Mononuclear cell (primary cell): ENCODE measurements around the gene MXRA7. TPM values are rescaled to one million over a fixed set of nuclear protein-coding genes. Genes with fewer than 3 reads are reported as not detected.
"Not testable (repeated sequence)": the region's sequence is repeated elsewhere in the genome, so short reads cannot be mapped to it uniquely, and the experiment has no call there.

Experiments
- H3K27me3 ChIP-seq: 2 replicates; pipeline ENCODE4 v1.6.0; 2011; ENCODE audit warnings: low read length, control low read depth; ENCODE audit not compliant: insufficient read depth
- H3K4me1 ChIP-seq: 2 replicates; pipeline ENCODE4 v1.5.1; 2011; ENCODE audit warnings: mild to moderate bottlenecking, low read length, control low read depth; ENCODE audit not compliant: insufficient read depth
- H3K4me3 ChIP-seq: 2 replicates; pipeline ENCODE4 v1.5.1; 2011; ENCODE audit warnings: mild to moderate bottlenecking, low read length, moderate library complexity
- H3K9me3 ChIP-seq: 2 replicates; pipeline ENCODE4 v1.5.1; 2011; ENCODE audit warnings: low read depth, mild to moderate bottlenecking, control low read depth, low read length
- total RNA-seq: library from RNA; depleted of rRNA; stranded (reverse); fragments of >200 nt; gene quantifications from one replicate; pipeline ENCODE4 v1.2.3, GENCODE V29; 2012

Gene MXRA7
- total RNA-seq, 1 donor: 10.3 TPM

DNA sequence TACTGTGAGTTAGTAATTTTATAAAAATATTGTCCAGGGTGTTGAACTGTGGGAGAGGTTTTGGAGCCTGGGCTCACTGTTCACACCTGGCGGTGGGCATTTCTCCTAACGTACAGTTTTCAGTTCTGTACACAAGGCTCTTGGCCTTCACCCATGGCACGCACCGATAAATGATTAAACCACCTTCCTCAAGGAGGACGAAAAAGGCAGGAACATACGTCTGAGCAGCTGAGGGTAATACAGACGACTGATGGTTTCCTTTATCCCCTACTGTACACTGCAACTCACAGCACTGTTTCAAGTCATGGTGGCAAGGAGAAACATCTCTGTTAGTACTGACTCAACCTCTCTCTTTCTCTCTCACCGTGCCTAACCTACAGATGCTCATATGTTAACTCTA is 65.8 kb downstream of the MXRA7 start:
- Histone ChIP-seq H3K4me1 (peaks cover 7% of the 10 kb centered on the region), H3K27me3 (peaks cover 3% of the 10 kb centered on the region), H3K9me3 (no peaks in the 10 kb centered on the region), H3K4me3 (no peak overlapping the region)

DNA sequence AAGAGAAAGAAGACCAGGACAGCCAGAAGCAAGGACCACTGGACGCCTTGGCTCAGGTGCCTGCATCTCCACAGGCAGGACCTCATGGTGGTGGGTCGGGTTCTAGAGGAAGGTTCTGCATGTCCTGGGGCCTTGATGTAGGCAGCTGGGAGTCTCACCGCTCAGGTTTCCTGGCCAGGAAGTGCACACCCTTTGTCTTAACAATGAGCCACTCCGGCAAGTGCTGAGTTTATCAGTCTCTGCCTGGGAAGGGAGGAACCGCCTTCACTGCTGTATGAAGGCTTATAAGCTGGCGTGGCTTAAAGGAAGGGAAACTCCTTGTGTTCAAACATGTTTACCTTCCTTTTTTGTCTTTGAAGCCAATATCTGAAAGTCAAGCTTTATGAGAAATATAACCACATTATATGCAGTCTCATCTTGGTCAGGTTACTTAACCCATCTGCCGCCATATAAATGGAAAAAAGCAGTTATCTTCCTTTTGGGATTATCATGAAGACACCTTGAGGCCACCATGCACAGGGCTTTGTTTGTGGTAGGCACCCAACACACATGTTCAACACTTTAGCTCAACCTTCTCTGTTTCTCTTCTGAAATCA is 67.1 kb downstream of the MXRA7 start, which contains the start of gene ST6GALNAC1:
TSS of gene ST6GALNAC1 (minus strand) at position 205 of the 596 bp plus-strand sequence. CDS start at position 86, 119 bp downstream.
- Histone ChIP-seq H3K4me3 (no peak within 1 kb of the TSS), H3K4me1 (peaks cover 7% of the 10 kb centered on the region)

DNA sequence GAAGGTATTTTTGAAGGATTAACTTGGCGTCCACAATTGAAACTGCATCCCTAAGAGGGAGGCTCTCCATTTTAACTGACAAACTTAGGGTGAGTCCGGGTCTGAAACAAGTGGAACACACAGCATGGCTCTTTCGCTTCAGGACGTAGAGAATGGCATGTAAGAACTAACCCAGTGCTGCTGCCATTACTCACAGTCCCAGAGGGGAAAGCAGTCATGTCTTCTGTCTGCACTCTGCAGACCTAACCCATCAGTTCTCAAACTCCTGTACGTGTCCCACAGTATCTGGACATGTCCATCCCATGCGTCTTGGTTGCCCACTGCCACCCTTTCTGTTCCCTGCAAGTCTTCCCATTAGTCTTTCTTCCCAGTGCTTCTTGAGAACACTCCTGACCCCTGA is 67.8 kb downstream of the MXRA7 start:
- Histone ChIP-seq H3K4me3 (no peak overlapping the region), H3K4me1 (peaks cover 7% of the 10 kb centered on the region), H3K27me3 (peaks cover 3% of the 10 kb centered on the region), H3K9me3 (no peaks in the 10 kb centered on the region)

More for the DNA sequence above, 67.1 kb downstream of the MXRA7 start, which contains the start of gene ST6GALNAC1:
- H3K27me3 ChIP-seq: peaks cover 3% of the 10 kb centered on the region
- no peaks in the 10 kb centered on the region for H3K9me3 ChIP-seq

DNA sequence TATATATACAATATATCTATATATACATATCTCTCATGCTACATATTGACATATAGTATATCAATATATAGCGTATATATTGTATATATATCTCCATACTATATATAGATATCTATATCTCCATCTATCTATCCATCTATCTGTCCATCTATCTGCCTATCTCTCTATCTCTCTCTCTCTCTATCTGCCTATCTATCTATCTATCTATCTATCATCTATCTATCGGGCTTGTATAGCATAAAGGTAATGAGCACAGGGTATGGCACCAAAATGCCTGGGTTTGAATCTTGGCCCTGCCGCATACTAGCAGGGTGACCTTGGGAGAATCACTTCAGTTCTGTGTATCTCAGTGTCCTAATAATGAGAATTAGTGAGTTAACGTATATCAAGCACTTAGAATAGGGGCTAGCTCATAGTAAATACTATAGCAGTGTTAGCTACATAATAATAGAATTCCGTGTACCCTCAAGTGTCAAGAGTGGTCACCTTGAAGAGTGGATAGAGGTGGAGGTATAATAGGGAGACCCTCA is 68.7 kb downstream of the MXRA7 start:
- H3K4me1 ChIP-seq: peaks cover 7% of the 10 kb centered on the region
- H3K4me3 ChIP-seq: no peak overlapping the region
- H3K27me3 ChIP-seq: peaks cover 3% of the 10 kb centered on the region
- no peaks in the 10 kb centered on the region for H3K9me3 ChIP-seq

DNA sequence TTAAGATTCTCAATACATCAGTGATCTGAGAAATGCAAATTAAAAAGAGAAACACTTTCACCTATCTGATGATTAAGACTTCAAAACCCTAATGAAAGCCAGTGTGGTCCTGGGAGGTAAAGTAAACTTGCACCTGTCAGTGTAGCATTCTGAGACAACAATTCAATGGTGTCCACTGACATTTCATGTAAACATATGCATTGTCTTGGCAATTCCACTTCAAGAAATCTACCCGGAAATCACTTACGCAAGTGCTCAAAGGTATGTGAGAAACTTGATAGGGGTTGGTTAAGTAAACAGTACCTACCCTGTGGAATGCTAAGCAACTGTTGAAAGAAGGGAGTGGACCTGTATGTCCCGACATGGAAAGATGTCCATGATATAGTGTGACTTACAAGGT is 69.3 kb downstream of the MXRA7 start:
- H3K9me3 ChIP-seq: no peaks in the 10 kb centered on the region
- peaks cover 1% of the 10 kb centered on the region for H3K27me3 ChIP-seq
- no peak overlapping the region for H3K4me3 ChIP-seq
- H3K4me1 ChIP-seq: peaks cover 7% of the 10 kb centered on the region

DNA sequence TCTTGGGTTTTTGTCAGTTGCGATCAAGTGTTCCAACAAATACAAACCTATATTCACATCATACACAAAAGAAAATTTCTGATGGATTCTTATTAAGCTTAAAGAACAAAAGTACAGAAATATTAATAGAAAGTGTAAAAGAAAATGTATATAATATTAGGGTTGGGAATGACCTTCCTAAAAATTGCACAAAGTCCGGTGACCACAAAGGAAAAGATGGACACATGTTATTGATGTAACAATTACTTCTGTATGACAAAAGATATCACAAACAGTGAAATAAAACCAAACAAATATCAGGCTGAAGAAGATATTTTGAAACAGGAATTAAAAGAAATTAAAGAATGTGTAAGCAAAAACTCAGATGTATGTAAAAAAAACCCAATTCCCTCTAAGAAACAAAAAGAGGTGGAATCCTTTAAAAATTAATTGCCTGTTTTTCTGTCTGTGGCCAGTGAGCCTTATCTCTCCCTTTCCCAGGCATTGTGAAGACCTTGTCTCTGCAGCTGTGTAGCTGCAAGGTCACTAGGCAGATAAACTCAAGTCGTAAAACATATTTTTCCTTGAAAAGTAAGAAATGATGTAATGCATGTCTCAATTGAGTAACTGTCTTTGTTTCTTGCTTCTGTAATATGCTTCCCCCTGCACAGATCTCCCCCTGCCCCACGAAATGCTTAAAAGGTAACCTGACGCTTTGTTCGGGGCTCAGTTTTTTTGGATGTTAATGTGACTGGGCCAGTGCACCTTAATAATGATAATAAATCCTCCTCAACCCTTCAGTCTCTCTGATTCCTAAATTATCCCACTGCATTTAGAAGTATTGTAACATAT is 70.0 kb downstream of the MXRA7 start:
- Histone ChIP-seq H3K9me3 (no peaks in the 10 kb centered on the region), H3K4me1 (peaks cover 7% of the 10 kb centered on the region), H3K27me3 (no peaks in the 10 kb centered on the region), H3K4me3 (no peak overlapping the region)

DNA sequence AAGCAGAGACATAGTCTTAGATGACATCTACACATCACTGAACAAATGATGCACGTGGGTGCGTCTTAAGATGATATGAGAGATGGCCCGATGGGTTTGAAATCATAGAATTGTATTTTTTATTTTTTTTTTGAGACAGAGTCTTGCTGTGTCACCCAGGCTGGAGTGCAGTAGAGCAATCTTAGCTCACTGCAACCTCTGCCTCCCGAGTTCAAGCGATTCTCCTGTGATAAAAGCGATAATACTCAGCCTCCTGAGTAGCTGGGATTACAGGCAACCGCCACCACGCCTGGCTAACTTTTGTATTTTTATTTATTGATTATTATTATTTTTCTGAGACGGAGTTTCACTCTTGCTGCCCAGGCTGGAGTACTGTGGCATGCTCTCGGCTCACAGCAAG is 72.5 kb downstream of the MXRA7 start:
- Histone ChIP-seq H3K4me1 (peaks cover 4% of the 10 kb centered on the region), H3K27me3 (no peaks in the 10 kb centered on the region), H3K9me3 (no peaks in the 10 kb centered on the region), H3K4me3 (no peak overlapping the region)

DNA sequence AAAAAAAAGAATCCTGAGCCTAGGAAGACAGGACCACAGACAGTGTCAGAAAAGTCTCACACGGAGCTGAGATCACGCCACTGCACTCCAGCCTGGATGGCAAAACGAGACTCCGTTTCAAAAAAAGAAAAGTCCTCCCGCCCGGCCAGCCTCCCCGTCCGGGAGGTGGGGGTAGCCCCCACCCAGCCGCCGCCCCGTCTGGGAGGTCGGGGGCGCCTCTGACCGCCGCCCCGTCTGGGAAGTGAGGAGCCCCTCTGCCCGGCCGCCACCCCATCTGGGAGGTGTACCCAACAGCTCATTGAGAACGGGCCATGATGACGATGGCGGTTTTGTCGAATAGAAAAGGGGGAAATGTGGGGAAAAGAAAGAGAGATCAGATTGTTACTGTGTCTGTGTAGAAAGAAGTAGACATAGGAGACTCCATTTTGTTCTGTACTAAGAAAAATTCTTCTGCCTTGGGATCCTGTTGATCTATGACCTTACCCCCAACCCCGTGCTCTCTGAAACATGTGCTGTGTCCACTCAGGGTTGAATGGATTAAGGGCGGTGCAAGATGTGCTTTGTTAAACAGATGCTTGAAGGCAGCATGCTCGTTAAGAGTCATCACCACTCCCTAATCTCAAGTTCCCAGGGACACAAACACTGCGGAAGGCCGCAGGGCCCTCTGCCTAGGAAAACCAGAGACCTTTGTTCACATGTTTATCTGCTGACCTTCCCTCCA is 74.1 kb downstream of the MXRA7 start:
- not testable (repeated sequence) for H3K4me3 ChIP-seq

DNA sequence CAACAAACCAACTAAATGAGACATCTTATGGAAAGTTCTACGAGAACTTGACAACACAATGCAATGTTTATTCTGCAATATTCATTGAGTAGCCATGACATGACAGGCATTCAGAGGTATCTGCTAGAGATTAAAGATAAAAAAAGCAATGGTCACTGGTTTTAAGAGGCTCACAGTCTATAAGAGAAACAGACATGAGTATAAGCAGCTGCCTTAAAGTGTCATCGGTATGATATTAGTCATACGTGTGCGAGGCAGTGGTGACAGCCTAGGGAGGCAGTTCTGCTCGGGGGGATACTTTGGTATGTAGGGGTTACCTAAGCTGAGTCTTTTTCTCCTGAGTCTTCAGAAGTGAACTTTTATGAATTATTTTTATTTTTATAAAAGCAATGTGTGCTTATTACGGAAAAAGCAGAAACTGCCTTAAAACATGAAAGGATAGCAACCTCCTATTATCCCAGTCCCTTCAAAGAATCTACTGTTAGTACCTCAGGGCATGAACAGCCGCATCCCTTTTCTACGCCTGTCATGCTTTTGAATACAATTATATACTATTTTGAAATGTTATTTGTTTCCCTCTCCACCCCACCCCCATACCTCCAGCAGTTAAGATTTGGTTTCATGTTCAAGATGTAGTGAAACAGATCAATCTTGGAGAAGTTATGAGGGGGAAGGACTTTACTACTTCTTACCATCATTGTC is 75.0 kb downstream of the MXRA7 start:
- Histone ChIP-seq H3K4me1 (no peaks in the 10 kb centered on the region), H3K27me3 (no peaks in the 10 kb centered on the region), H3K4me3 (no peak overlapping the region), H3K9me3 (no peaks in the 10 kb centered on the region)

More for the DNA sequence above, 74.1 kb downstream of the MXRA7 start:
- H3K4me1 ChIP-seq, H3K9me3 ChIP-seq, H3K27me3 ChIP-seq: not testable (repeated sequence)

DNA sequence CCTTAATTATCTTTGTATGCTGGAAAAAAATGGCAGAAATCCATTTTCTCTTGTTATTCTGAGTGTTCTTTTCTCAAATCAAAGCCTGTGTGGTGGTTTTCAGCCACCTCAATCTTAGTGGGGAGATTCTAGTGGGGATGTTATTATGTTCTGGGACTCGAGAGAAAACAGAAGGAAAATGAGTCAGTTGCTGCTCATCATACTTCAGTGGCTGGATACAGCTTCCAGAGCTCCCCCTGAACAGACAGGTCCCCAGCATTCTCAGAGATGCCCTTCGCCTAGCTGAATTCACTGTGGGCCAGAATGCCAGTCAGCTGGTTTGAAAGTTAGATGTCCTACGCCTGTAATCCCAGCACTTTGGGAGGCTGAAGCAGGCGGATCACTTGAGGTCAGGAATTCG is 75.7 kb downstream of the MXRA7 start:
- H3K4me3 ChIP-seq: no peak overlapping the region
- H3K27me3 ChIP-seq: no peaks in the 10 kb centered on the region
- H3K9me3 ChIP-seq: no peaks in the 10 kb centered on the region
- no peaks in the 10 kb centered on the region for H3K4me1 ChIP-seq

DNA sequence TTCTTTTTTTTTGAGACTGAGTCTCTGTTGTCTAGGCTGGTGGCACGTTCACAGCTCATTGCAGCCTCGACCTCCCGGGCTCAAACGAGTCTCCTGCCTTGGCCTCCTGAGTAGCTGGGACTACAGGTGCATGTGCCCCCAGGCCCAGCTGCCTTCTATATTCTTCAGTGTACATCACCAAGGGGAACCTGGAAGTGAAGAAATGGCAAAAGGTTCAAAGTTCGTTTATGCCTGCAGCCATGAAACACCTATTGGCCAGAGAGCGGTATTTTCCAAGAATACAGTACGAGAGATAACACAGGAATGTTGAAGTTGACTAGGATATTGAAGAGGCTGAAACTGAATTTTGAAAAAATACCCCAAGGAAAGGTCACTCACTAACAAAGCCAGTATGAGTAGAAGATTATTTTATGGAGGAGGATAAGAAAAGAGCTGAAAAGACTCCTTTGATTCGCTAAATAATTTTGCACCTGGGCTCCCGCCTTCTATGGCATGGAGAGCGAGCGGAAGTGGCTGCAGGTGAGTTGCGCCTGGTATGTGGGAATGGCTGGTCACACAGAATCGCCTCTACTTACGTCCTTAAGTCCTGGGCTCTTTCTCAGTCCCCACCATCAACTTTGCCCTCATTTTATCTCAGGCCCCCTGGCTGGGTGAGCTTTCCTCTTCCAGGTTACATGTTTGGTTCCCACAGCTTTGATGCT is 77.0 kb downstream of the MXRA7 start:
- no peaks in the 10 kb centered on the region for H3K27me3 ChIP-seq
- no peaks in the 10 kb centered on the region for H3K9me3 ChIP-seq
- no peaks in the 10 kb centered on the region for H3K4me1 ChIP-seq
- H3K4me3 ChIP-seq: no peak overlapping the region

DNA sequence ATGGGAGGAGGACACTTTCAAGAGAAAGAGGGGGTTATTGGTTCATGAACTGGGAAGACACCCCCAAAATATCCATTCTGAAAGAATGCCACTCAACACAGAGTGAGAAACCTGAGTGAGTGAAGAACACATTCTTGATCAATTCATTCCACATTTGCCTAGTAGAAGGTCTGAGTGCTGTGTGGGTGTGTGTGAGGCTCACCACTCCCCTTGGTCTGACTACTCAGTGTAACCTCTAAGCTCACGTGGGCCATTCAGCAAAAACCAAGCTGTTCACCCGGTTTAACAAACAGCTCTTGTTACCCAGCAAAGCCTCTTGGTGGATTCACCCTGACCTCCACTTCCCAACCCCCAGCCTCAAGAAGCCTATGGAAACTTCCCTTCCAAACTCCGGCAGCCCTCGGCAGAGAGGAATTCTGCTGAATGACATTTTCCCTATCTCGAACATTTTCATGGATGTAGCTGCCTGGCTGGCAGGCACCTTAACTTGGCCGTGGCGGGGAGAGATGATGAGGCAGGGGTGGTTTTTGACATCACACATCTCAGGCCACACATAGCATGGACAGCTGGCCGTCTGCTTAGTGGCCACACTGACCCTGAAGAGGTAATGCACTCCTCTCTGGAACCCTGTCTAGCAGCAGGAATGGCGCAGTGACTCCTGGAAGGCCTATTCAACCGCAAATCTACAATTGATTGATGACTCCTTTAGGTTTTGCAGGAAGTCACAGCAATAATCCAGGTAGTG is 78.8 kb downstream of the MXRA7 start:
- Histone ChIP-seq H3K27me3 (no peaks in the 10 kb centered on the region), H3K4me1 (no peaks in the 10 kb centered on the region), H3K9me3 (no peaks in the 10 kb centered on the region), H3K4me3 (no peak overlapping the region)

DNA sequence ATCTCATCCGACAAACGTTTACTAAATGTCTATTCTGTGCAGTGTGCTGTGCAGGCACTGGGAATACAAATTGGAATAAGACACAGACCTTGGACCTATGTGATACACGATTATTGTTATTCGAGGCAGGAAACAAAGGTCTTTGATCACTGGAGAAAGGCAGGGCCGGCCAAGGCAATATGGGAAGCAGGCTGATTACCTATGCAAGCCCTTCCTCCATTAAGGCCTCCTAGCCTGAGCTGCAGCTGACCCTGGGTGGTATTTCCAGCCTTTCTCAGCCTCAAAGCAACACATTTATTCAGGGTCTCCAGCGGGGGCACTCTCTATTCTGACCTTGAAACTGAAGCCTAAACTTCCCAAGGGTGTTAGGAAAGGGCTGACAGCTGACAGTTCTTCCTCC is 80.6 kb downstream of the MXRA7 start:
- Histone ChIP-seq H3K27me3 (no peaks in the 10 kb centered on the region), H3K4me1 (no peaks in the 10 kb centered on the region), H3K9me3 (no peaks in the 10 kb centered on the region), H3K4me3 (no peak overlapping the region)
